ENCODE data around the gene DNER. TPM values are rescaled to one million over a fixed set of nuclear protein-coding genes. Genes with fewer than 3 reads are reported as not detected.

Gene DNER
- total and polyA plus RNA-seq, 4 donors = 0.01 TPM; not detected in 3

GRCh38 chr2:229370509-229370908, 343.8 kb downstream of the DNER start:
- H3K4me1 ChIP-seq (ENCODE audit: control insufficient read depth in 4 of 4, insufficient read depth in 4 of 4, low read length in 3 of 4) = no peaks in the 10 kb centered on the region
- 73% methylated on average over 3 of the region's 3 CpGs for WGBS

GRCh38 chr2:229363185-229363814, 351.1 kb downstream of the DNER start:
- H3K4me3 ChIP-seq (ENCODE audit: low read depth in 1 of 3, low read length in 3 of 3) = no peak overlapping the region
- H3K9me3 ChIP-seq (ENCODE audit: control insufficient read depth in 4 of 4, low read length in 3 of 4) = peaks cover 0 to 1% (median 0%) of the 10 kb centered on the region in 4 donors
- 71% methylated on average over 5 of the region's 5 CpGs for WGBS
- no peaks in the 10 kb centered on the region for H3K27me3 ChIP-seq (ENCODE audit: control insufficient read depth in 4 of 4, insufficient read depth in 4 of 4, low read length in 3 of 4)
- H3K9ac ChIP-seq (ENCODE audit: low read depth in 1 of 2, low read length in 2 of 2) = no peak overlapping the region
- no peak for DNase-seq (ENCODE audit: low spot score)
- no peaks in the 10 kb centered on the region for H3K4me1 ChIP-seq (ENCODE audit: control insufficient read depth in 4 of 4, insufficient read depth in 4 of 4, low read length in 3 of 4)
- H3K36me3 ChIP-seq (ENCODE audit: control insufficient read depth in 4 of 4, insufficient read depth in 3 of 4, low read depth in 1 of 4, low read length in 3 of 4) = no peaks in the 10 kb centered on the region
- H3K27ac ChIP-seq (ENCODE audit: low read depth in 1 of 2, low read length in 2 of 2) = no peak overlapping the region
- no peak for TF ChIP-seq MAX (IDR thresholded peaks at IDR 0.05)
- no peak for TF ChIP-seq HNF4G (IDR thresholded peaks at IDR 0.05)
- TF ChIP-seq TAF1 (conservative IDR thresholded peaks at IDR 0.05) = no peak
- TF ChIP-seq YY1 (IDR thresholded peaks at IDR 0.05) = no peak
- no peak for TF ChIP-seq RXRA (IDR thresholded peaks at IDR 0.05)
- TF ChIP-seq ZBTB33 (IDR thresholded peaks at IDR 0.05) = no peak
- TF ChIP-seq REST (IDR thresholded peaks at IDR 0.05) = no peak
- no peak for TF ChIP-seq ATF3 (IDR thresholded peaks at IDR 0.05)
- no peak for TF ChIP-seq RAD21 (IDR thresholded peaks at IDR 0.05)

More at GRCh38 chr2:229370509-229370908, 343.8 kb downstream of the DNER start:
- no peak for DNase-seq (ENCODE audit: low spot score)
- no peak for TF ChIP-seq RXRA (IDR thresholded peaks at IDR 0.05)
- TF ChIP-seq FOXA2 (IDR thresholded peaks at IDR 0.05) = no peak
- no peak for TF ChIP-seq REST (IDR thresholded peaks at IDR 0.05)
- H3K36me3 ChIP-seq (ENCODE audit: control insufficient read depth in 4 of 4, insufficient read depth in 3 of 4, low read depth in 1 of 4, low read length in 3 of 4) = no peaks in the 10 kb centered on the region
- H3K4me3 ChIP-seq (ENCODE audit: low read depth in 1 of 3, low read length in 3 of 3) = no peak overlapping the region
- peaks cover 0 to 4% (median 0%) of the 10 kb centered on the region in 4 donors for H3K9me3 ChIP-seq (ENCODE audit: control insufficient read depth in 4 of 4, low read length in 3 of 4)
- H3K27me3 ChIP-seq (ENCODE audit: control insufficient read depth in 4 of 4, insufficient read depth in 4 of 4, low read length in 3 of 4) = no peaks in the 10 kb centered on the region
- no peak overlapping the region for H3K9ac ChIP-seq (ENCODE audit: low read depth in 1 of 2, low read length in 2 of 2)
- no peak overlapping the region for H3K27ac ChIP-seq (ENCODE audit: low read depth in 1 of 2, low read length in 2 of 2)
